H1 (cell line): ENCODE measurements around the gene FAM83C. TPM values are rescaled to one million over a fixed set of nuclear protein-coding genes. Genes with fewer than 3 reads are reported as not detected.

Experiments
- CTCF ChIA-PET: fragments of 300-600 bp; sonication (Branson Sonifier 250); formaldehyde crosslinking; loops from one replicate; lab custom pipeline; 2021; ENCODE audit not compliant: partially characterized antibody; lab: Charles Lee
- POLR2A ChIA-PET: fragments of 300-600 bp; sonication (Branson Sonifier 250); formaldehyde crosslinking; loops from one replicate; lab custom pipeline; 2021; ENCODE audit warnings: inconsistent platforms; ENCODE audit not compliant: partially characterized antibody; lab: Charles Lee
- DNase-seq, 2 experiments: peaks; one replicate each; pipeline versions ENCODE4 v3.0.0 to v3.0.0-alpha.2; 2010 to 2022; ENCODE audit warnings: low spot score in 2 of 2, low read depth in 1 of 2, mixed read lengths in 1 of 2
- FAIRE-seq: peaks from 2 replicates; lab custom pipeline; 2011; peaks lifted over from hg19 to GRCh38; lab: Jason Lieb, UNC
- H2AFZ ChIP-seq: 2 replicates; pipeline ENCODE4 v1.8.1; 2012; ENCODE audit warnings: low read length, inconsistent platforms
- H2AK5ac ChIP-seq: 2 replicates; pipeline ENCODE4 v1.6.1; 2013; ENCODE audit warnings: low read depth, low read length
- H2BK120ac ChIP-seq: replicated peaks from 2 replicates; pipeline ENCODE3; 2013; ENCODE audit warnings: low read depth, low read length, inconsistent platforms
- H2BK12ac ChIP-seq: 2 replicates; pipeline ENCODE4 v1.6.1; 2013; ENCODE audit warnings: low read depth, low read length
- H2BK15ac ChIP-seq: 2 replicates; pipeline ENCODE4 v1.6.1; 2013; ENCODE audit warnings: low read length
- H2BK20ac ChIP-seq: 2 replicates; pipeline ENCODE4 v1.6.1; 2013; ENCODE audit warnings: low read length
- H2BK5ac ChIP-seq: 2 replicates; pipeline ENCODE4 v1.6.1; 2013; ENCODE audit warnings: low read depth, low read length
- H3K14ac ChIP-seq: 2 replicates; pipeline ENCODE4 v1.6.1; 2013; ENCODE audit warnings: inconsistent platforms; ENCODE audit not compliant: insufficient read length
- H3K18ac ChIP-seq: 2 replicates; pipeline ENCODE4 v1.6.1; 2013; ENCODE audit warnings: low read length; ENCODE audit errors: extremely low read depth
- H3K23ac ChIP-seq: 2 replicates; pipeline ENCODE4 v1.6.1; 2013; ENCODE audit warnings: inconsistent platforms; ENCODE audit not compliant: insufficient read length
- H3K23me2 ChIP-seq: 2 replicates; pipeline ENCODE4 v1.6.1; 2013; ENCODE audit warnings: low read depth, low read length
- H3K27ac ChIP-seq: 2 replicates; pipeline ENCODE4 v1.6.1; 2011; ENCODE audit warnings: low read depth, low read length, inconsistent platforms
- H3K27me3 ChIP-seq, 4 experiments: replicated peaks in 1 of 4; 1 replicate in 1 of 4; 2 replicates in 3 of 4; pipeline versions ENCODE4 v1.6.1 to v1.8.1; 2011 to 2013; ENCODE audit warnings: low read length in 3 of 4, mild to moderate bottlenecking in 3 of 4, inconsistent platforms in 2 of 4, mixed read lengths in 2 of 4, moderate library complexity in 1 of 4; ENCODE audit not compliant: control insufficient read depth in 3 of 4, insufficient read depth in 3 of 4; ENCODE audit errors: extremely low read depth in 1 of 4
- H3K36me3 ChIP-seq, 4 experiments: 2 replicates each; pipeline versions ENCODE4 v1.6.1 to v1.8.1; 2011 to 2013; ENCODE audit warnings: mild to moderate bottlenecking in 4 of 4, low read length in 3 of 4, moderate library complexity in 2 of 4, control low read depth in 1 of 4, inconsistent platforms in 1 of 4; ENCODE audit not compliant: insufficient read depth in 4 of 4, control insufficient read depth in 2 of 4
- H3K4ac ChIP-seq: replicated peaks from 2 replicates; pipeline ENCODE3; 2013; ENCODE audit warnings: low read length, low read depth, mixed read lengths, inconsistent platforms; ENCODE audit not compliant: insufficient read length
- H3K4me1 ChIP-seq, 4 experiments: replicated peaks in 1 of 4; 1 replicate in 1 of 4; 2 replicates in 3 of 4; pipeline versions ENCODE4 v1.6.1 to v1.8.1; 2011 to 2013; ENCODE audit warnings: low read length in 3 of 4, inconsistent platforms in 2 of 4, mixed read lengths in 1 of 4; ENCODE audit not compliant: insufficient read depth in 4 of 4, control insufficient read depth in 3 of 4
- H3K4me2 ChIP-seq, 2 experiments: 2 replicates each; pipeline versions ENCODE4 v1.6.1 to v1.8.1; 2011 to 2013; ENCODE audit warnings: low read depth in 2 of 2, low read length in 2 of 2, control low read depth in 1 of 2, inconsistent platforms in 1 of 2, mild to moderate bottlenecking in 1 of 2; ENCODE audit not compliant: insufficient read depth in 1 of 2
- H3K4me3 ChIP-seq, 4 experiments: fragments of 200-600, 300-600 bp in 1 of 4; sonication (generic), shearing (Covaris generic), sonication (Bioruptor Twin) in 1 of 4; 2 replicates each; pipeline versions ENCODE4 v1.5.1 to v1.8.1; 2011 to 2016; ENCODE audit warnings: low read length in 4 of 4, low read depth in 3 of 4, control low read depth in 2 of 4, inconsistent platforms in 2 of 4, mild to moderate bottlenecking in 2 of 4, mixed read lengths in 1 of 4, moderate library complexity in 1 of 4; ENCODE audit not compliant: insufficient read depth in 2 of 4; ENCODE audit errors: extremely low read depth in 1 of 4
- H3K56ac ChIP-seq: replicated peaks from 2 replicates; pipeline ENCODE3; 2013; ENCODE audit warnings: low read depth, mild to moderate bottlenecking, mixed read lengths, low read length, inconsistent platforms; ENCODE audit not compliant: insufficient read length
- H3K79me1 ChIP-seq: 2 replicates; pipeline ENCODE4 v1.6.1; 2013; ENCODE audit warnings: low read depth, low read length, control low read depth
- H3K79me2 ChIP-seq, 2 experiments: 2 replicates each; pipeline versions ENCODE4 v1.6.1 to v1.8.1; 2012 to 2013; ENCODE audit warnings: low read length in 2 of 2, mild to moderate bottlenecking in 2 of 2, inconsistent platforms in 1 of 2; ENCODE audit not compliant: insufficient read depth in 2 of 2, control insufficient read depth in 1 of 2
- H3K9ac ChIP-seq, 4 experiments: replicated peaks in 1 of 4; 1 replicate in 1 of 4; 2 replicates in 3 of 4; pipeline versions ENCODE4 v1.6.1 to v1.8.1; 2011 to 2013; ENCODE audit warnings: low read depth in 3 of 4, low read length in 3 of 4, control low read depth in 2 of 4, mild to moderate bottlenecking in 2 of 4, moderate library complexity in 2 of 4, inconsistent platforms in 1 of 4; ENCODE audit errors: extremely low read depth in 1 of 4
- H3K9me3 ChIP-seq, 2 experiments: 2 replicates each; pipeline versions ENCODE4 v1.6.1 to v1.8.1; 2012 to 2013; ENCODE audit warnings: mild to moderate bottlenecking in 2 of 2, moderate library complexity in 2 of 2, control low read depth in 1 of 2, inconsistent platforms in 1 of 2, low read depth in 1 of 2, low read length in 1 of 2, mixed read lengths in 1 of 2; ENCODE audit not compliant: insufficient read depth in 2 of 2
- H4K20me1 ChIP-seq, 2 experiments: replicated peaks in 1 of 2; 2 replicates each; pipeline versions ENCODE3 to v1.8.1; 2011 to 2013; ENCODE audit warnings: inconsistent platforms in 2 of 2, low read length in 2 of 2, mild to moderate bottlenecking in 1 of 2; ENCODE audit not compliant: insufficient read depth in 2 of 2, control insufficient read depth in 1 of 2
- H4K5ac ChIP-seq: 2 replicates; pipeline ENCODE4 v1.6.1; 2013; ENCODE audit warnings: low read length, low read depth, mixed read lengths, inconsistent platforms; ENCODE audit not compliant: insufficient read length
- H4K8ac ChIP-seq: 2 replicates; pipeline ENCODE4 v1.8.0; 2013; ENCODE audit warnings: mild to moderate bottlenecking, moderate library complexity, low read length, inconsistent platforms; ENCODE audit not compliant: insufficient read depth; ENCODE audit errors: extremely low read depth
- H4K91ac ChIP-seq: replicated peaks from 2 replicates; pipeline ENCODE3; 2013; ENCODE audit warnings: low read length, mixed read lengths, inconsistent platforms; ENCODE audit not compliant: insufficient read length
- BACH1 ChIP-seq: IDR thresholded peaks from 2 replicates; pipeline ENCODE4 v1.6.1; 2012; ENCODE audit warnings: low read length, improper control_type of control experiment
- CBX5 ChIP-seq: fragments of 300-800, 300-1000 bp; sonication (generic); IDR thresholded peaks from 2 replicates; pipeline ENCODE4 v1.7.1; 2016; ENCODE audit warnings: antibody characterized with exemption, low read length, low read depth
- CEBPB ChIP-seq: IDR thresholded peaks from 2 replicates; pipeline ENCODE4 v1.6.1; 2012; ENCODE audit warnings: low read depth, low read length
- CREB1 ChIP-seq: IDR thresholded peaks from 2 replicates; pipeline ENCODE4 v1.6.1; 2012; ENCODE audit warnings: inconsistent platforms
- CTBP2 ChIP-seq: IDR thresholded peaks from 2 replicates; pipeline ENCODE4 v1.7.0; 2011; ENCODE audit warnings: borderline replicate concordance, mild to moderate bottlenecking, moderate library complexity, mixed read lengths, low read length; ENCODE audit not compliant: insufficient read depth, insufficient read length
- EZH2 ChIP-seq: fragments of 200-600 bp; sonication (generic); IDR thresholded peaks from 2 replicates; pipeline ENCODE4 v1.7.1; 2012; ENCODE audit warnings: low read depth, mild to moderate bottlenecking, moderate library complexity, low read length, inconsistent platforms; ENCODE audit not compliant: severe bottlenecking
- HDAC2 ChIP-seq, 2 experiments: fragments of 300-600 bp in 1 of 2; sonication (generic) in 1 of 2; IDR thresholded peaks; 2 replicates each; pipeline ENCODE4 v1.6.1; 2011 to 2012; ENCODE audit warnings: low read depth in 2 of 2, low read length in 2 of 2, mild to moderate bottlenecking in 2 of 2, moderate library complexity in 2 of 2, borderline replicate concordance in 1 of 2, inconsistent platforms in 1 of 2
- JUN ChIP-seq: IDR thresholded peaks from 2 replicates; pipeline ENCODE4 v1.6.1; 2011; ENCODE audit warnings: low read depth, mild to moderate bottlenecking, improper control_type of control experiment, low read length
- JUND ChIP-seq: IDR thresholded peaks from 2 replicates; pipeline ENCODE4 v1.6.1; 2011; ENCODE audit warnings: mild to moderate bottlenecking, improper control_type of control experiment, low read length
- KDM5A ChIP-seq: fragments of 200-600 bp; IDR thresholded peaks from 2 replicates; pipeline ENCODE4 v1.7.1; 2012; ENCODE audit warnings: mild to moderate bottlenecking, low read length, inconsistent platforms, mixed read lengths
- SIX5 ChIP-seq: IDR thresholded peaks from 2 replicates; pipeline ENCODE4 v1.6.1; 2011; ENCODE audit warnings: mild to moderate bottlenecking, low read depth, low read length
- SP4 ChIP-seq: IDR thresholded peaks from 2 replicates; pipeline ENCODE4 v1.6.1; 2012; ENCODE audit warnings: low read length, inconsistent platforms
- SRF ChIP-seq: IDR thresholded peaks from 2 replicates; pipeline ENCODE4 v1.6.1; 2011; ENCODE audit warnings: mild to moderate bottlenecking, low read depth, low read length, moderate library complexity
- TAF1 ChIP-seq: IDR thresholded peaks from 2 replicates; pipeline ENCODE4 v1.6.1; 2011; ENCODE audit warnings: mild to moderate bottlenecking, low read depth, low read length
- TCF12 ChIP-seq: IDR thresholded peaks from 2 replicates; pipeline ENCODE4 v1.6.1; 2011; ENCODE audit warnings: low read depth, mild to moderate bottlenecking, low read length
- TEAD4 ChIP-seq: IDR thresholded peaks from 2 replicates; pipeline ENCODE4 v1.6.1; 2012; ENCODE audit warnings: low read depth, low read length, inconsistent platforms, mixed read lengths
- WGBS, 2 experiments: shearing (Covaris generic) in 1 of 2; methylation state at CpG; one replicate each; pipeline versions ENCODE4 v1.1.6 to v1.1.7; 2013 to 2015; ENCODE audit warnings: low lambda C conversion rate in 2 of 2, mixed read lengths in 2 of 2, inconsistent platforms in 1 of 2, low coverage in 1 of 2, missing lambda C conversion rate in 1 of 2; ENCODE audit not compliant: insufficient replicate concordance in 2 of 2, insufficient coverage in 1 of 2, insufficient read length in 1 of 2; ENCODE audit errors: extremely low coverage in 1 of 2, missing lambda C conversion rate in 1 of 2; 5-methylcytosine and 5-hydroxymethylcytosine counted together
- polyA plus RNA-seq, 7 experiments: library from polyadenylated mRNA; depleted of rRNA in 3 of 7; stranded (reverse) in 5 of 7; unstranded in 2 of 7; fragments of >200 nt in 5 of 7; fragments of 200-250 nt in 2 of 7; gene quantifications; 1 replicate in 5 of 7; 2 replicates in 1 of 7; 4 replicates in 1 of 7; pipeline versions ENCODE4 v1.2.1 to v1.2.3, GENCODE V29; 2011 to 2013; ENCODE audit warnings: missing spikeins in 2 of 7, mixed read lengths in 2 of 7
- total RNA-seq: library from RNA; stranded (reverse); fragmentation: NEBNext Ultra II Directional; extraction: Animal tissue kit (Norgen Biotek cat#: 25700); gene quantifications from 2 replicates; pipeline ENCODE4 v1.2.1, GENCODE V29; 2021

The FAM83C gene
- total and polyA plus RNA-seq, 2 of the 8 experiments (the other 6 are each of a cell fraction or from before 2014, with no cell fraction given) = not detected

DNA sequence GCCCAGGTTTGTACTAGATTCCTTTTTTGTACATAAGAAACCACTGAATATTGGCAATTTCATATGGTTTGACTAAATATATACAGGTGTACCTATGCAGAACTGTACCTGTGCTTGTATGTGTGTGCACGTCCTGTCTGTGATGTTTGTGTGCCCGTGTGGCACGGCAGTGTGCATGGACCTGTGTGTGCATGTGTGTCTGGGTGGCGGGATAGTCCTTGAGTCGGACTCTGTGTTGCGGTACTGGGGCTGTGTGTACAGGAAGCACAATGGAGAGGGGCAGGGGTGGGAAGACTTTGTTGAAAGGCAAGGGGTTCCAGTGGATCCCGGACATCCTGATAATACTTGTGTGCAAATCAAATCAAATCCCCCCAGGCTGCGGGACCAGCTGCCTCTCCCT is 3.4 kb upstream of the FAM83C start:
- WGBS, 2 experiments = 88% methylated on average over 8 of the region's 8 CpGs; no CpG with 5 or more reads in 1 of the 2 experiments
- ChIA-PET CTCF (interaction anchor here (2.0 to 13.8 kb wide), 3 partner anchors 11 to 34 kb away, joined by 5 to 130 read pairs (median 104); partner anchors contain the start of genes EIF6 and MMP24OS), POLR2A (interaction anchor here (1.0 to 3.4 kb wide), 4 partner anchors 11 to 32 kb away, joined by 3 to 15 read pairs (median 6); partner anchors contain the start of gene EIF6)
- TF ChIP-seq BACH1 = no peak
- no peak for TF ChIP-seq CBX5
- TF ChIP-seq SP4 = no peak
- TF ChIP-seq CREB1 = no peak
- TF ChIP-seq KDM5A = no peak
- TF ChIP-seq HDAC2 (IDR thresholded peaks at IDR 0.05; ENCODE audit: borderline replicate concordance in 1 of 2, low read depth in 2 of 2, low read length in 2 of 2) = no peak
- no peak for TF ChIP-seq JUND
- no peak for TF ChIP-seq TAF1
- TF ChIP-seq JUN = no peak
- TF ChIP-seq CTBP2 = no peak
- no peak for TF ChIP-seq TCF12
- no peak for TF ChIP-seq SIX5
- no peak for TF ChIP-seq EZH2
- TF ChIP-seq SRF = no peak
- no peak for TF ChIP-seq CEBPB
- no peak for TF ChIP-seq TEAD4

More for the DNA sequence above, 3.4 kb upstream of the FAM83C start:
- Histone ChIP-seq H2BK15ac (peak overlapping the region; percentile 55; the same call in 1 of the 2 replicates), H3K23me2 (no peaks in the 10 kb centered on the region), H3K56ac (no peak overlapping the region), H4K8ac (no peak overlapping the region), H3K4me1 (no peaks in the 10 kb centered on the region; a peak in 2 of 7 replicates), H3K27me3 (no peaks in the 10 kb centered on the region), H3K79me1 (no peaks in the 10 kb centered on the region), H3K9ac (no peak overlapping the region), H2AFZ (no peak overlapping the region), H4K20me1 (no peaks in the 10 kb centered on the region), H3K9me3 (no peaks in the 10 kb centered on the region), H4K5ac (no peak overlapping the region), H2BK120ac (no peak overlapping the region), H3K4me2 (no peak overlapping the region), H3K23ac (no peak overlapping the region), H2BK5ac (no peak overlapping the region), H3K4ac (no peak overlapping the region), H2BK12ac (no peak overlapping the region; the same call in 1 of the 2 replicates), H3K18ac (no peak overlapping the region), H3K36me3 (no peaks in the 10 kb centered on the region), H4K91ac (no peak overlapping the region), H3K79me2 (no peaks in the 10 kb centered on the region), H2AK5ac (no peak overlapping the region), H3K14ac (no peak overlapping the region), H3K4me3 (no peak overlapping the region), H3K27ac (no peak overlapping the region), H2BK20ac (no peak overlapping the region)
- FAIRE-seq (no peak), DNase-seq (no peak)
